UCSD-AML1 (cell line): ENCODE results near the gene NTSR1.
"Not testable (repeated sequence)": the region's sequence is repeated elsewhere in the genome, so short reads cannot be mapped to it uniquely, and the experiment has no call there.

Experiments used
- DNase-seq: peaks from one replicate; lab custom pipeline; 2025; ENCODE audit not compliant: unreplicated experiment; lab: John Stamatoyannopoulos, UW

The NTSR1 gene

GRCh38 chr20:62674370-62674769, 34.3 kb upstream of the NTSR1 start:
- no peak for DNase-seq

- DNase-seq: no peak
These were observed 33.3 kb upstream of the NTSR1 start for GRCh38 chr20:62675156-62675876.

- DNase-seq: no peak
These were observed 32.8 kb upstream of the NTSR1 start for GRCh38 chr20:62675877-62676260.

GRCh38 chr20:62676976-62677375, 31.7 kb upstream of the NTSR1 start:
- no peak for DNase-seq

GRCh38 chr20:62677678-62678077, 31.0 kb upstream of the NTSR1 start:
- no peak for DNase-seq

GRCh38 chr20:62678553-62678952, 30.1 kb upstream of the NTSR1 start:
- DNase-seq: peak; percentile 34

GRCh38 chr20:62679978-62680589, 28.6 kb upstream of the NTSR1 start:
- no peak for DNase-seq

- DNase-seq: no peak
These were observed 25.6 kb upstream of the NTSR1 start for GRCh38 chr20:62682912-62683517.

- not testable (repeated sequence) for DNase-seq
These were observed 24.8 kb upstream of the NTSR1 start for GRCh38 chr20:62683660-62684322.

- DNase-seq: no peak
These were observed 23.7 kb upstream of the NTSR1 start for GRCh38 chr20:62684981-62685380.

GRCh38 chr20:62685781-62686555, 22.7 kb upstream of the NTSR1 start:
- peak; percentile 82 for DNase-seq

GRCh38 chr20:62686869-62687830, 21.5 kb upstream of the NTSR1 start:
- no peak for DNase-seq

- DNase-seq: no peak
These were observed 20.6 kb upstream of the NTSR1 start for GRCh38 chr20:62688083-62688482.

- DNase-seq: no peak
These were observed 19.7 kb upstream of the NTSR1 start for GRCh38 chr20:62688855-62689460.

- DNase-seq: no peak
These were observed 18.8 kb upstream of the NTSR1 start for GRCh38 chr20:62689861-62690260.

GRCh38 chr20:62690261-62690820, 18.3 kb upstream of the NTSR1 start:
- DNase-seq: no peak

- DNase-seq: no peak
These were observed 17.1 kb upstream of the NTSR1 start for GRCh38 chr20:62691487-62691886.

GRCh38 chr20:62692176-62692575, 16.5 kb upstream of the NTSR1 start:
- no peak for DNase-seq

- no peak for DNase-seq
These were observed 15.7 kb upstream of the NTSR1 start for GRCh38 chr20:62692801-62693523.
